HepG2 (cell line): ENCODE results near the gene INTS15. TPM values are rescaled to one million over a fixed set of nuclear protein-coding genes. Genes with fewer than 3 reads are reported as not detected.

ENCODE experiments used
- BCL6 ChIP-seq: IDR thresholded peaks from 2 replicates; pipeline ENCODE4 v1.6.1; 2016; ENCODE audit warnings: missing genetic modification reagents, missing compliant biosample characterization
- EED ChIP-seq: sonication (generic); formaldehyde crosslinking; IDR thresholded peaks from 2 replicates; pipeline ENCODE4 v1.5.0; 2020; ENCODE audit warnings: mild to moderate bottlenecking, missing genetic modification reagents
- EZH2 ChIP-seq: conservative IDR thresholded peaks from 2 replicates; pipeline ENCODE4 v1.6.1; 2012; ENCODE audit warnings: mild to moderate bottlenecking, low read depth, low read length, moderate library complexity
- FOXA3 ChIP-seq: IDR thresholded peaks from 2 replicates; pipeline ENCODE4 v1.6.1; 2016; ENCODE audit warnings: missing genetic modification reagents, missing compliant biosample characterization
- GATA4 ChIP-seq: sonication (generic); IDR thresholded peaks from 2 replicates; pipeline ENCODE4 v1.6.1; 2016; ENCODE audit warnings: antibody characterized with exemption, low read depth, borderline replicate concordance
- HOXA3 ChIP-seq: sonication (generic); formaldehyde crosslinking; IDR thresholded peaks from 2 replicates; pipeline ENCODE4 v1.5.0; 2020; ENCODE audit warnings: missing genetic modification reagents
- IRX3 ChIP-seq: sonication (generic); formaldehyde crosslinking; IDR thresholded peaks from 2 replicates; pipeline ENCODE4 v1.8.1; 2023; ENCODE audit warnings: mild to moderate bottlenecking, low read depth, missing genetic modification reagents, borderline replicate concordance
- NFYC ChIP-seq: IDR thresholded peaks from 2 replicates; pipeline ENCODE4 v1.6.1; 2016; ENCODE audit warnings: missing genetic modification reagents, missing compliant biosample characterization
- POGZ ChIP-seq: sonication (generic); formaldehyde crosslinking; IDR thresholded peaks from 2 replicates; pipeline ENCODE4 v1.4.0; 2020; ENCODE audit warnings: mild to moderate bottlenecking, missing genetic modification reagents
- SP5 ChIP-seq: IDR thresholded peaks from 2 replicates; pipeline ENCODE4 v1.6.1; 2016; ENCODE audit warnings: low read depth, borderline replicate concordance
- THAP8 ChIP-seq: sonication (generic); formaldehyde crosslinking; IDR thresholded peaks from 2 replicates; pipeline ENCODE4 v1.5.1; 2020; ENCODE audit warnings: missing genetic modification reagents, mild to moderate bottlenecking, borderline replicate concordance
- ZBTB21 ChIP-seq: sonication (generic); formaldehyde crosslinking; IDR thresholded peaks from 2 replicates; pipeline ENCODE4 v1.4.0; 2020; ENCODE audit warnings: missing genetic modification reagents
- ZBTB8A ChIP-seq: sonication (generic); formaldehyde crosslinking; IDR thresholded peaks from 2 replicates; pipeline ENCODE4 v1.4.0; 2020; ENCODE audit warnings: mild to moderate bottlenecking, low read depth, missing genetic modification reagents, borderline replicate concordance
- ZFP91 ChIP-seq: sonication (generic); formaldehyde crosslinking; IDR thresholded peaks from 2 replicates; pipeline ENCODE4 v1.9.0; 2022; ENCODE audit warnings: missing genetic modification reagents, mild to moderate bottlenecking, borderline replicate concordance
- ZKSCAN5 ChIP-seq: sonication (generic); formaldehyde crosslinking; IDR thresholded peaks from 2 replicates; pipeline ENCODE4 v1.5.1; 2020; ENCODE audit warnings: mild to moderate bottlenecking, missing genetic modification reagents
- ZNF230 ChIP-seq: sonication (generic); formaldehyde crosslinking; IDR thresholded peaks from 2 replicates; pipeline ENCODE4 v1.4.0; 2020; ENCODE audit warnings: mild to moderate bottlenecking, missing genetic modification reagents
- ZNF292 ChIP-seq: sonication (generic); formaldehyde crosslinking; IDR thresholded peaks from 2 replicates; pipeline ENCODE4 v1.8.1; 2022; ENCODE audit warnings: mild to moderate bottlenecking, low read depth, missing genetic modification reagents, borderline replicate concordance
- ZNF747 ChIP-seq: sonication (generic); formaldehyde crosslinking; IDR thresholded peaks from 2 replicates; pipeline ENCODE4 v1.8.1; 2023; ENCODE audit warnings: missing genetic modification reagents, mild to moderate bottlenecking, borderline replicate concordance
- ZNF773 ChIP-seq: sonication (generic); formaldehyde crosslinking; IDR thresholded peaks from 2 replicates; pipeline ENCODE4 v1.4.0; 2020; ENCODE audit warnings: missing genetic modification reagents, borderline replicate concordance
- ZNF878 ChIP-seq: sonication (generic); formaldehyde crosslinking; IDR thresholded peaks from 2 replicates; pipeline ENCODE4 v1.8.1; 2023; ENCODE audit warnings: mild to moderate bottlenecking, missing genetic modification reagents, moderate library complexity
- ZNF891 ChIP-seq: sonication (generic); formaldehyde crosslinking; IDR thresholded peaks from 2 replicates; pipeline ENCODE4 v1.5.0; 2020; ENCODE audit warnings: mild to moderate bottlenecking, missing genetic modification reagents
- ZXDC ChIP-seq: sonication (generic); formaldehyde crosslinking; IDR thresholded peaks from 2 replicates; pipeline ENCODE4 v1.5.0; 2020; ENCODE audit warnings: mild to moderate bottlenecking, missing genetic modification reagents
- polyA plus RNA-seq, 8 experiments: library from polyadenylated mRNA; depleted of rRNA in 3 of 8; stranded (reverse) in 7 of 8; unstranded in 1 of 8; fragments of >200 nt; fragmentation: Illumina TruSeq in 4 of 8; extraction: Trizol in 4 of 8; gene quantifications; 2 replicates each; pipeline versions ENCODE4 v1.2.1 to v1.2.3, GENCODE V29; 2011 to 2016; ENCODE audit warnings: low read depth in 4 of 8, missing spikeins in 1 of 8, mixed read lengths in 1 of 8; ENCODE audit not compliant: insufficient read depth in 1 of 8
- total RNA-seq, 5 experiments: library from RNA; depleted of rRNA; stranded (reverse); fragments of >200 nt; fragmentation: Illumina TruSeq; extraction: Trizol; gene quantifications; 2 replicates each; pipeline ENCODE4 v1.2.3, GENCODE V29; 2016; ENCODE audit warnings: low read depth in 1 of 5
- TF ChIP-seq, protein P1 (sequence below): IDR thresholded peaks from 2 replicates; pipeline ENCODE4 v1.6.1; 2016; ENCODE audit warnings: control low read depth
- TF ChIP-seq, protein P2 (sequence below): sonication (generic); formaldehyde crosslinking; conservative IDR thresholded peaks from 2 replicates; pipeline ENCODE4 v1.4.0; 2020; ENCODE audit warnings: missing genetic modification reagents

Gene INTS15
- total and polyA plus RNA-seq, 2 of the 13 experiments (the other 11 are each of a cell fraction or from before 2014, with no cell fraction given), result 16.3 to 25.7 TPM

DNA sequence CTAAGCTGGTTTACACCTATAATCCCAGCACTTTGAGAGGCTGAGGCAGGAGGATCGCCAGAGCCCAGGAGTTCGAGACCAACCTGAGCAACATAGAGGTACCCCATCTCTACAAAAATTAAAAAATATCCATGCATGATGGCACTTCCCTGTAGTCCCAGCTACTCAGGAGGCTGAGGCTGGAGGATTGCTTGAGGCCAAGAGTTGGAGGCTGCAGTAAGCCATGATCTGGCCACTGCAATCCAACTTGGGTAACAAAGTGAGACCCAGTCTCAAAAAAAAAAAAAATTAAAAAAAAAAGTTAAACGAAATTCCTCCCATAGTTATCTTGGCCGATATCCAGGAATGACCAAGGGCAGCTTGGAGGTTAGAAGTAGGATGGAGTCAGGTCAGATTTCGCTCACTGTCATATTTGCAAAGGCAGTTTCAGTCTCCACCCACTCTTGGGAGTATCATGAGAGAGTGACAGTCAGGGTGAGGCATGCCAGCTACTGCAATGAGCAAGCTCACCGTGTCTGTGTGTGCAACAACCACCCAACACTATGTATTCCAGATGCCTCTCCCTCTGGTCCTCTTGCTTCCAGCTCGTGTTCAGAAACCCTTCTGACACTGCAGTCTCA, 18.6 kb upstream of the INTS15 start (continued):
- TF ChIP-seq ZFP91 (CRISPR knock-in tag), result 0 out of 2 replicates have a peak, but pooled peaks have one; percentile 27
- no peak for TF ChIP-seq EED (CRISPR knock-in tag)
- no peak for TF ChIP-seq ZBTB21 (CRISPR knock-in tag)
- no peak for TF ChIP-seq ZNF230 (CRISPR knock-in tag)
- TF ChIP-seq HOXA3 (CRISPR knock-in tag), result peak; percentile 22; the same call in 1 of the 2 replicates
- TF ChIP-seq, protein P1, sequence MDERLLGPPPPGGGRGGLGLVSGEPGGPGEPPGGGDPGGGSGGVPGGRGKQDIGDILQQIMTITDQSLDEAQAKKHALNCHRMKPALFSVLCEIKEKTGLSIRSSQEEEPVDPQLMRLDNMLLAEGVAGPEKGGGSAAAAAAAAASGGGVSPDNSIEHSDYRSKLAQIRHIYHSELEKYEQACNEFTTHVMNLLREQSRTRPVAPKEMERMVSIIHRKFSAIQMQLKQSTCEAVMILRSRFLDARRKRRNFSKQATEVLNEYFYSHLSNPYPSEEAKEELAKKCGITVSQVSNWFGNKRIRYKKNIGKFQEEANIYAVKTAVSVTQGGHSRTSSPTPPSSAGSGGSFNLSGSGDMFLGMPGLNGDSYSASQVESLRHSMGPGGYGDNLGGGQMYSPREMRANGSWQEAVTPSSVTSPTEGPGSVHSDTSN, result no peak
- TF ChIP-seq IRX3 (CRISPR knock-in tag), result no peak
- TF ChIP-seq ZBTB8A (CRISPR knock-in tag), result no peak
- TF ChIP-seq, protein P2, sequence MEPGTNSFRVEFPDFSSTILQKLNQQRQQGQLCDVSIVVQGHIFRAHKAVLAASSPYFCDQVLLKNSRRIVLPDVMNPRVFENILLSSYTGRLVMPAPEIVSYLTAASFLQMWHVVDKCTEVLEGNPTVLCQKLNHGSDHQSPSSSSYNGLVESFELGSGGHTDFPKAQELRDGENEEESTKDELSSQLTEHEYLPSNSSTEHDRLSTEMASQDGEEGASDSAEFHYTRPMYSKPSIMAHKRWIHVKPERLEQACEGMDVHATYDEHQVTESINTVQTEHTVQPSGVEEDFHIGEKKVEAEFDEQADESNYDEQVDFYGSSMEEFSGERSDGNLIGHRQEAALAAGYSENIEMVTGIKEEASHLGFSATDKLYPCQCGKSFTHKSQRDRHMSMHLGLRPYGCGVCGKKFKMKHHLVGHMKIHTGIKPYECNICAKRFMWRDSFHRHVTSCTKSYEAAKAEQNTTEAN (CRISPR knock-in tag), result no peak
- TF ChIP-seq ZXDC (CRISPR knock-in tag), result no peak
- TF ChIP-seq ZKSCAN5 (CRISPR knock-in tag), result no peak
- no peak for TF ChIP-seq NFYC
- no peak for TF ChIP-seq ZNF891 (CRISPR knock-in tag)
- TF ChIP-seq ZNF747 (CRISPR knock-in tag), result no peak
- no peak for TF ChIP-seq ZNF878 (CRISPR knock-in tag)
- 0 out of 2 replicates have a peak, but pooled peaks have one; percentile 9 for TF ChIP-seq BCL6
- no peak for TF ChIP-seq GATA4
- TF ChIP-seq EZH2, result no peak
- no peak for TF ChIP-seq THAP8
- peak; percentile 47; the same call in 1 of the 2 replicates for TF ChIP-seq ZNF292 (CRISPR knock-in tag)
- TF ChIP-seq POGZ, result 0 out of 2 replicates have a peak, but pooled peaks have one; percentile 10
- peak; percentile 80 for TF ChIP-seq SP5 (CRISPR knock-in tag)
- no peak for TF ChIP-seq ZNF773 (CRISPR knock-in tag)
- TF ChIP-seq FOXA3, result 0 out of 2 replicates have a peak, but pooled peaks have one; percentile 14
